HepG2 (cell line): ENCODE results near the gene LGALS7B. TPM values are rescaled to one million over a fixed set of nuclear protein-coding genes. Genes with fewer than 3 reads are reported as not detected.
A peak's percentile ranks its signal among the peaks of the same experiment; 100 is the strongest.

Experiments
- CEBPB ChIP-seq: IDR thresholded peaks from 2 replicates; pipeline ENCODE4 v1.6.1; 2011; ENCODE audit warnings: low read depth, low read length, improper control_type of control experiment, borderline replicate concordance
- DPF2 ChIP-seq: sonication (generic); formaldehyde crosslinking; IDR thresholded peaks from 2 replicates; pipeline ENCODE4 v1.4.0; 2020; ENCODE audit warnings: mild to moderate bottlenecking, low read depth, missing genetic modification reagents, borderline replicate concordance
- ELF4 ChIP-seq: sonication (generic); formaldehyde crosslinking; IDR thresholded peaks from 2 replicates; pipeline ENCODE4 v1.5.0; 2020; ENCODE audit warnings: missing genetic modification reagents, mild to moderate bottlenecking, moderate library complexity, borderline replicate concordance
- MEF2D ChIP-seq: sonication (generic); formaldehyde crosslinking; IDR thresholded peaks from 2 replicates; pipeline ENCODE4 v1.5.1; 2020; ENCODE audit warnings: mild to moderate bottlenecking, missing genetic modification reagents
- NCOA5 ChIP-seq: sonication (generic); formaldehyde crosslinking; IDR thresholded peaks from 2 replicates; pipeline ENCODE4 v1.4.0; 2020; ENCODE audit warnings: missing genetic modification reagents
- NR2C2 ChIP-seq: sonication (generic); formaldehyde crosslinking; IDR thresholded peaks from 2 replicates; pipeline ENCODE4 v1.4.0; 2020; ENCODE audit warnings: missing genetic modification reagents, mild to moderate bottlenecking, moderate library complexity, borderline replicate concordance
- SNAPC2 ChIP-seq: sonication (generic); formaldehyde crosslinking; IDR thresholded peaks from 2 replicates; pipeline ENCODE4 v1.8.1; 2022; ENCODE audit warnings: mild to moderate bottlenecking, missing genetic modification reagents
- ZFYVE20 ChIP-seq: sonication (generic); formaldehyde crosslinking; IDR thresholded peaks from 2 replicates; pipeline ENCODE4 v1.8.0; 2023; ENCODE audit warnings: low read depth, mild to moderate bottlenecking, moderate library complexity, missing genetic modification reagents, borderline replicate concordance
- ZNF512 ChIP-seq: sonication (generic); formaldehyde crosslinking; IDR thresholded peaks from 2 replicates; pipeline ENCODE4 v1.4.0; 2020; ENCODE audit warnings: mild to moderate bottlenecking, missing genetic modification reagents
- ZNF614 ChIP-seq: IDR thresholded peaks from 2 replicates; pipeline ENCODE4 v1.6.1; 2018; ENCODE audit warnings: missing biosample characterization, missing genetic modification reagents, inconsistent platforms, borderline replicate concordance
- ZNF737 ChIP-seq: sonication (generic); formaldehyde crosslinking; IDR thresholded peaks from 2 replicates; pipeline ENCODE4 v1.5.0; 2020; ENCODE audit warnings: missing genetic modification reagents, mild to moderate bottlenecking, borderline replicate concordance
- ZNF768 ChIP-seq: sonication (generic); formaldehyde crosslinking; IDR thresholded peaks from 2 replicates; pipeline ENCODE4 v1.4.0; 2020; ENCODE audit warnings: missing genetic modification reagents
- ZNF772 ChIP-seq: sonication (generic); formaldehyde crosslinking; IDR thresholded peaks from 2 replicates; pipeline ENCODE4 v1.5.0; 2020; ENCODE audit warnings: mild to moderate bottlenecking, missing genetic modification reagents
- ZZZ3 ChIP-seq: sonication (generic); formaldehyde crosslinking; IDR thresholded peaks from 2 replicates; pipeline ENCODE4 v1.4.0; 2020; ENCODE audit warnings: missing genetic modification reagents, mild to moderate bottlenecking, borderline replicate concordance
- polyA plus RNA-seq, 8 experiments: library from polyadenylated mRNA; depleted of rRNA in 3 of 8; stranded (reverse) in 7 of 8; unstranded in 1 of 8; fragments of >200 nt; fragmentation: Illumina TruSeq in 4 of 8; extraction: Trizol in 4 of 8; gene quantifications; 2 replicates each; pipeline versions ENCODE4 v1.2.1 to v1.2.3, GENCODE V29; 2011 to 2016; ENCODE audit warnings: low read depth in 4 of 8, missing spikeins in 1 of 8, mixed read lengths in 1 of 8; ENCODE audit not compliant: insufficient read depth in 1 of 8
- total RNA-seq, 5 experiments: library from RNA; depleted of rRNA; stranded (reverse); fragments of >200 nt; fragmentation: Illumina TruSeq; extraction: Trizol; gene quantifications; 2 replicates each; pipeline ENCODE4 v1.2.3, GENCODE V29; 2016; ENCODE audit warnings: low read depth in 1 of 5
- TF ChIP-seq, protein P1 (sequence below): sonication (generic); formaldehyde crosslinking; IDR thresholded peaks from 2 replicates; pipeline ENCODE4 v1.4.0; 2020; ENCODE audit warnings: missing genetic modification reagents, borderline replicate concordance

Gene LGALS7B
- total and polyA plus RNA-seq, 2 of the 13 experiments (the other 11 are each of a cell fraction or from before 2014, with no cell fraction given) = 1.7 to 2.1 TPM

DNA sequence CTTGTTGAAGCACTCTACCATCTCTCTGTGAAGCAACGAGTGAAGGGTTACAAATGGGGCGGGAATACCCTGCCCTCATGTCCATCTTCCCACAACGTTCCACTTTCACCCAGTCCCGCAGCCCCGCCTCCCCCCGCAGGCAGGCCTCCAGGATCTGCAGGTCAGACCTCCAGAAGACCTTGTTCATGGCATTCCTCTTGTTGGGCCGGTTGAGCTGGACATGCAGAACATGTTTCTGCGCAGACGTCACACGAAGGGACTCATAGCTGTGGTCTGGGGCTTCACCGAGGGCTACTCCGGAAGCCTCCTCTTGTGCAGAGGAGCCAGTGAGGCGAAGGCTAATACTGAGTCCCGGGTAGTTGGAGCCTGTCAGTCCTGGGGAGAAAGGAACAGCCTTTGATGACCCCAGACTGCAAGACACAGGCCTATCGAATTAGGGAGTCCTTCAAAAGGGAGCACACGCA, 42.2 kb downstream of the LGALS7B start (continued):
- TF ChIP-seq, protein P1, sequence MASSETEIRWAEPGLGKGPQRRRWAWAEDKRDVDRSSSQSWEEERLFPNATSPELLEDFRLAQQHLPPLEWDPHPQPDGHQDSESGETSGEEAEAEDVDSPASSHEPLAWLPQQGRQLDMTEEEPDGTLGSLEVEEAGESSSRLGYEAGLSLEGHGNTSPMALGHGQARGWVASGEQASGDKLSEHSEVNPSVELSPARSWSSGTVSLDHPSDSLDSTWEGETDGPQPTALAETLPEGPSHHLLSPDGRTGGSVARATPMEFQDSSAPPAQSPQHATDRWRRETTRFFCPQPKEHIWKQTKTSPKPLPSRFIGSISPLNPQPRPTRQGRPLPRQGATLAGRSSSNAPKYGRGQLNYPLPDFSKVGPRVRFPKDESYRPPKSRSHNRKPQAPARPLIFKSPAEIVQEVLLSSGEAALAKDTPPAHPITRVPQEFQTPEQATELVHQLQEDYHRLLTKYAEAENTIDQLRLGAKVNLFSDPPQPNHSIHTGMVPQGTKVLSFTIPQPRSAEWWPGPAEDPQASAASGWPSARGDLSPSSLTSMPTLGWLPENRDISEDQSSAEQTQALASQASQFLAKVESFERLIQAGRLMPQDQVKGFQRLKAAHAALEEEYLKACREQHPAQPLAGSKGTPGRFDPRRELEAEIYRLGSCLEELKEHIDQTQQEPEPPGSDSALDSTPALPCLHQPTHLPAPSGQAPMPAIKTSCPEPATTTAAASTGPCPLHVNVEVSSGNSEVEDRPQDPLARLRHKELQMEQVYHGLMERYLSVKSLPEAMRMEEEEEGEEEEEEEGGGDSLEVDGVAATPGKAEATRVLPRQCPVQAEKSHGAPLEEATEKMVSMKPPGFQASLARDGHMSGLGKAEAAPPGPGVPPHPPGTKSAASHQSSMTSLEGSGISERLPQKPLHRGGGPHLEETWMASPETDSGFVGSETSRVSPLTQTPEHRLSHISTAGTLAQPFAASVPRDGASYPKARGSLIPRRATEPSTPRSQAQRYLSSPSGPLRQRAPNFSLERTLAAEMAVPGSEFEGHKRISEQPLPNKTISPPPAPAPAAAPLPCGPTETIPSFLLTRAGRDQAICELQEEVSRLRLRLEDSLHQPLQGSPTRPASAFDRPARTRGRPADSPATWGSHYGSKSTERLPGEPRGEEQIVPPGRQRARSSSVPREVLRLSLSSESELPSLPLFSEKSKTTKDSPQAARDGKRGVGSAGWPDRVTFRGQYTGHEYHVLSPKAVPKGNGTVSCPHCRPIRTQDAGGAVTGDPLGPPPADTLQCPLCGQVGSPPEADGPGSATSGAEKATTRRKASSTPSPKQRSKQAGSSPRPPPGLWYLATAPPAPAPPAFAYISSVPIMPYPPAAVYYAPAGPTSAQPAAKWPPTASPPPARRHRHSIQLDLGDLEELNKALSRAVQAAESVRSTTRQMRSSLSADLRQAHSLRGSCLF = no peak
- TF ChIP-seq SNAPC2 (CRISPR knock-in tag) (no peak), ZZZ3 (no peak), DPF2 (CRISPR knock-in tag) (no peak), ZNF512 (CRISPR knock-in tag) (no peak), ZNF768 (no peak), NR2C2 (CRISPR knock-in tag) (no peak), ZNF772 (CRISPR knock-in tag) (0 out of 2 replicates have a peak, but pooled peaks have one; percentile 33), ZNF614 (CRISPR knock-in tag) (peak; percentile 26; the same call in 1 of the 2 replicates), NCOA5 (no peak), ELF4 (CRISPR knock-in tag) (peak; percentile 60; the same call in 1 of the 2 replicates), MEF2D (CRISPR knock-in tag) (no peak), CEBPB (no peak; the same call in 1 of the 2 replicates), ZNF737 (CRISPR knock-in tag) (no peak), ZFYVE20 (CRISPR knock-in tag) (no peak)
- TF ChIP-seq, all 625 proteins: peak for 126
